Neural cell (in vitro differentiated cells): ENCODE data around the gene ASXL1. TPM values are rescaled to one million over a fixed set of nuclear protein-coding genes. Genes with fewer than 3 reads are reported as not detected.

Source experiments
- H2AFZ ChIP-seq: fragments of 200-600, 300-800 bp; sonication (generic), shearing (Covaris generic); 2 replicates; pipeline ENCODE4 v1.6.0; 2014; ENCODE audit warnings: low read depth, mild to moderate bottlenecking, antibody characterized with exemption, low read length, moderate library complexity
- H3F3A ChIP-seq: fragments of 200-600 bp; shearing (Covaris generic); 2 replicates; pipeline ENCODE4 v1.6.1; 2016; ENCODE audit warnings: mild to moderate bottlenecking, moderate library complexity, mixed read lengths, antibody characterized with exemption, low read length; ENCODE audit not compliant: insufficient read depth, poor library complexity, severe bottlenecking
- H3K27ac ChIP-seq: fragments of 200-600, 300-800 bp; sonication (generic), shearing (Covaris generic); 2 replicates; pipeline ENCODE4 v1.5.1; 2014; ENCODE audit warnings: mild to moderate bottlenecking, low read length, moderate library complexity
- H3K27me3 ChIP-seq: fragments of 300-800, 200-600 bp; sonication (generic), shearing (Covaris generic); 2 replicates; pipeline ENCODE4 v1.6.0; 2014; ENCODE audit warnings: mild to moderate bottlenecking, low read depth, low read length, moderate library complexity; ENCODE audit not compliant: insufficient read depth
- H3K36me3 ChIP-seq: fragments of 300-800, 200-600 bp; sonication (generic), shearing (Covaris generic); 2 replicates; pipeline ENCODE4 v1.5.1; 2014; ENCODE audit warnings: mild to moderate bottlenecking, antibody characterized with exemption, low read length, moderate library complexity; ENCODE audit not compliant: insufficient read depth
- H3K4me2 ChIP-seq: fragments of 300-800, 200-600 bp; sonication (generic), shearing (Covaris generic); 2 replicates; pipeline ENCODE4 v1.6.0; 2014; ENCODE audit warnings: mild to moderate bottlenecking, low read length
- H3K4me3 ChIP-seq: fragments of 300-800, 200-600 bp; sonication (generic), shearing (Covaris generic); 2 replicates; pipeline ENCODE4 v1.5.1; 2014; ENCODE audit warnings: mild to moderate bottlenecking, low read length, moderate library complexity
- H3K79me2 ChIP-seq: fragments of 200-600 bp; shearing (Covaris generic); replicated peaks from 2 replicates; pipeline ENCODE4 v1.6.0; 2014; ENCODE audit warnings: mild to moderate bottlenecking, low read length, moderate library complexity; ENCODE audit not compliant: insufficient read depth
- H3K9ac ChIP-seq: fragments of 300-800, 200-600 bp; sonication (generic), shearing (Covaris generic); 2 replicates; pipeline ENCODE4 v1.6.1; 2016; ENCODE audit warnings: mild to moderate bottlenecking, low read length, mixed read lengths
- H3K9me2 ChIP-seq: fragments of 200-600 bp; shearing (Covaris generic); 2 replicates; pipeline ENCODE4 v1.6.1; 2016; ENCODE audit warnings: mild to moderate bottlenecking, low read length, mixed read lengths; ENCODE audit not compliant: insufficient read depth
- H3K9me3 ChIP-seq: fragments of 200-600, 300-800 bp; sonication (generic), shearing (Covaris generic); 2 replicates; pipeline ENCODE4 v1.6.1; 2016; ENCODE audit warnings: mild to moderate bottlenecking, mixed run types, low read length, moderate library complexity, mixed read lengths
- H4K20me1 ChIP-seq: fragments of 200-600 bp; shearing (Covaris generic); 2 replicates; pipeline ENCODE4 v1.6.1; 2016; ENCODE audit warnings: mild to moderate bottlenecking, mixed run types; ENCODE audit not compliant: insufficient read depth
- CTCF ChIP-seq: fragments of 450-650 bp; IDR thresholded peaks from 2 replicates; pipeline ENCODE4 v1.5.1; 2014; ENCODE audit warnings: antibody characterized with exemption, mild to moderate bottlenecking, moderate library complexity; ENCODE audit not compliant: poor library complexity, severe bottlenecking
- EP300 ChIP-seq: fragments of 450-650 bp; conservative IDR thresholded peaks from 2 replicates; pipeline ENCODE4 v1.6.1; 2014; ENCODE audit warnings: antibody characterized with exemption, mild to moderate bottlenecking, moderate library complexity; ENCODE audit not compliant: poor library complexity, severe bottlenecking
- EZH2 ChIP-seq: fragments of 200-600, 300-800 bp; shearing (Covaris generic), sonication (generic); IDR thresholded peaks from 2 replicates; pipeline ENCODE4 v1.6.1; 2014; ENCODE audit warnings: antibody characterized with exemption, low read length, borderline replicate concordance, mild to moderate bottlenecking; ENCODE audit not compliant: insufficient read depth, poor library complexity, severe bottlenecking
- MXI1 ChIP-seq: fragments of 450-650 bp; conservative IDR thresholded peaks from 2 replicates; pipeline ENCODE4 v1.6.1; 2014; ENCODE audit warnings: antibody characterized with exemption, mild to moderate bottlenecking; ENCODE audit not compliant: poor library complexity, severe bottlenecking
- POLR2AphosphoS5 ChIP-seq: IDR thresholded peaks from 2 replicates; pipeline ENCODE4 v1.6.1; 2012
- RAD21 ChIP-seq: fragments of 450-650 bp; conservative IDR thresholded peaks from 2 replicates; pipeline ENCODE4 v1.6.1; 2014; ENCODE audit warnings: antibody characterized with exemption, mild to moderate bottlenecking, moderate library complexity
- REST ChIP-seq: IDR thresholded peaks from 2 replicates; pipeline ENCODE4 v1.6.1; 2012; ENCODE audit warnings: borderline replicate concordance
- SMC3 ChIP-seq: fragments of 450-650 bp; conservative IDR thresholded peaks from 2 replicates; pipeline ENCODE4 v1.6.1; 2014; ENCODE audit warnings: antibody characterized with exemption, mild to moderate bottlenecking, moderate library complexity; ENCODE audit not compliant: poor library complexity
- TAF1 ChIP-seq: IDR thresholded peaks from 2 replicates; pipeline ENCODE4 v1.6.1; 2012; ENCODE audit warnings: low read depth
- polyA plus RNA-seq: library from polyadenylated mRNA; depleted of rRNA; stranded (reverse); fragments of >200 nt; gene quantifications from 2 replicates; pipeline ENCODE4 v1.2.3, GENCODE V29; 2014

The ASXL1 gene
- polyA plus RNA-seq, 1 donor from 2014 or later = 45.9 TPM

GRCh38 chr20:32485770-32486478, 127.8 kb downstream of the ASXL1 start:
- H3K27ac ChIP-seq = peak overlapping the region; percentile 99

GRCh38 chr20:32487381-32487780, 129.2 kb downstream of the ASXL1 start:
- no peaks in the 10 kb centered on the region for H3K36me3 ChIP-seq
- H3K27ac ChIP-seq = no peak overlapping the region
- no peaks in the 10 kb centered on the region for H4K20me1 ChIP-seq
- no peak overlapping the region for H2AFZ ChIP-seq
- H3K4me3 ChIP-seq = no peak overlapping the region
- H3K9me2 ChIP-seq = no peaks in the 10 kb centered on the region
- no peak overlapping the region for H3K4me2 ChIP-seq
- H3K79me2 ChIP-seq = peaks cover 8% of the 10 kb centered on the region
- H3K27me3 ChIP-seq = no peaks in the 10 kb centered on the region
- TF ChIP-seq SMC3 (no peak), EZH2 (no peak), EP300 (no peak), CTCF (no peak), RAD21 (no peak), POLR2AphosphoS5 (no peak)
- H3K9ac ChIP-seq = no peak overlapping the region
- peaks cover 6% of the 10 kb centered on the region for H3F3A ChIP-seq
- H3K9me3 ChIP-seq = no peaks in the 10 kb centered on the region

More at GRCh38 chr20:32485770-32486478, 127.8 kb downstream of the ASXL1 start:
- TF ChIP-seq RAD21 (no peak), MXI1 (no peak), POLR2AphosphoS5 (no peak), REST (no peak), TAF1 (no peak), EP300 (no peak), EZH2 (no peak), CTCF (no peak), SMC3 (no peak)
- no peaks in the 10 kb centered on the region for H3K36me3 ChIP-seq
- peaks cover 6% of the 10 kb centered on the region for H3F3A ChIP-seq
- H3K79me2 ChIP-seq = peaks cover 21% of the 10 kb centered on the region
- no peaks in the 10 kb centered on the region for H3K27me3 ChIP-seq
- H3K9ac ChIP-seq = peak overlapping the region; percentile 48
- no peak overlapping the region for H2AFZ ChIP-seq
- no peaks in the 10 kb centered on the region for H3K9me2 ChIP-seq
- H3K4me2 ChIP-seq = peak overlapping the region; percentile 97
- no peaks in the 10 kb centered on the region for H3K9me3 ChIP-seq
- peak overlapping the region; percentile 96 for H3K4me3 ChIP-seq
- peaks cover 4% of the 10 kb centered on the region for H4K20me1 ChIP-seq
